ENCODE results near the gene CTNNAL1.

DNA sequence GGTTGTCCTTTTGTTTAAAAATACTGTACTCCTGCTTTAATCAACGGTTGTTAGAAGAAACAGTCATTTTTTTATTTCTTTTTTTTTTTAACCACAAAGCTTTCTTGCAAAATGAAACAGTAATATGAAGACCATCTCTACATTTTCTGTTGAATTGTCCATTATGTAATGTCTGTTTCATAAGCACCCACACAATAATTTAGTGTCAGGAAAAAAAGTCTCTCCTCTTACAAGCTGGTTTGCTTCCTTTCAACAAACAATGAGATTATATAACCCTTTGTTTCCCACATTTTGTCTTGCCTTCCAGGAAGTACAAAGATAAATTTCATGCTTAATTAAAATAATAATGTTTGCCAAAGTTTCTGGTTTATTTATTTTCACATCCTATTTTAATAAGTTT is 16.7 kb downstream of the CTNNAL1 start:
- TF ChIP-seq, protein P1, sequence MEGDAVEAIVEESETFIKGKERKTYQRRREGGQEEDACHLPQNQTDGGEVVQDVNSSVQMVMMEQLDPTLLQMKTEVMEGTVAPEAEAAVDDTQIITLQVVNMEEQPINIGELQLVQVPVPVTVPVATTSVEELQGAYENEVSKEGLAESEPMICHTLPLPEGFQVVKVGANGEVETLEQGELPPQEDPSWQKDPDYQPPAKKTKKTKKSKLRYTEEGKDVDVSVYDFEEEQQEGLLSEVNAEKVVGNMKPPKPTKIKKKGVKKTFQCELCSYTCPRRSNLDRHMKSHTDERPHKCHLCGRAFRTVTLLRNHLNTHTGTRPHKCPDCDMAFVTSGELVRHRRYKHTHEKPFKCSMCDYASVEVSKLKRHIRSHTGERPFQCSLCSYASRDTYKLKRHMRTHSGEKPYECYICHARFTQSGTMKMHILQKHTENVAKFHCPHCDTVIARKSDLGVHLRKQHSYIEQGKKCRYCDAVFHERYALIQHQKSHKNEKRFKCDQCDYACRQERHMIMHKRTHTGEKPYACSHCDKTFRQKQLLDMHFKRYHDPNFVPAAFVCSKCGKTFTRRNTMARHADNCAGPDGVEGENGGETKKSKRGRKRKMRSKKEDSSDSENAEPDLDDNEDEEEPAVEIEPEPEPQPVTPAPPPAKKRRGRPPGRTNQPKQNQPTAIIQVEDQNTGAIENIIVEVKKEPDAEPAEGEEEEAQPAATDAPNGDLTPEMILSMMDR (conservative IDR thresholded peaks at IDR 0.05; ENCODE audit: low read depth, low read length) = no peak
- no peak for TF ChIP-seq EZH2 (IDR thresholded peaks at IDR 0.05; ENCODE audit: borderline replicate concordance, low read depth, low read length, poor library complexity, severe bottlenecking)

Measured in A673 (cell line).